GM12874 (cell line): ENCODE data around the gene ACTL10.

Experiments used
- CTCF ChIP-seq: IDR thresholded peaks from 2 replicates; pipeline ENCODE4 v1.5.1; 2011; ENCODE audit warnings: low read depth, mild to moderate bottlenecking, control low read depth, low read length, moderate library complexity; ENCODE audit not compliant: insufficient read depth

ACTL10 gene

GRCh38 chr20:33666293-33667244 lies at the start of gene ACTL10:
Gene ACTL10 (plus strand): TSS chr20:33666943. CDS start chr20:33667498, 555 bp downstream.
- TF ChIP-seq CTCF: peak; percentile 11; the same call in 1 of the 2 replicates

- TF ChIP-seq CTCF: no peak
These were observed 44.9 kb upstream of the ACTL10 start for GRCh38 chr20:33621717-33622400.

- TF ChIP-seq CTCF: no peak
These were observed 43.9 kb upstream of the ACTL10 start for GRCh38 chr20:33622705-33623365.

- no peak for TF ChIP-seq CTCF
These were observed 42.3 kb upstream of the ACTL10 start for GRCh38 chr20:33624399-33624798.

- no peak for TF ChIP-seq CTCF
These were observed 40.6 kb upstream of the ACTL10 start for GRCh38 chr20:33626190-33626589.

- TF ChIP-seq CTCF: no peak
These were observed 39.0 kb upstream of the ACTL10 start for GRCh38 chr20:33627577-33628216.
